Astrocyte (in vitro differentiated cells and primary cell): ENCODE results near the gene PTPRD.

ENCODE experiments used
- CTCF ChIP-seq: IDR thresholded peaks from 2 replicates; pipeline ENCODE4 v1.5.1; 2011; ENCODE audit warnings: low read depth, mild to moderate bottlenecking, inconsistent platforms, low read length, moderate library complexity; ENCODE audit not compliant: insufficient read depth
- EZH2 ChIP-seq: IDR thresholded peaks from 2 replicates; pipeline ENCODE4 v1.6.1; 2012; ENCODE audit warnings: mild to moderate bottlenecking, low read length, inconsistent platforms; ENCODE audit not compliant: insufficient read depth

- TF ChIP-seq CTCF (no peak), EZH2 (no peak)
Observed at GRCh38 chr9:8666060-8666459, 1946.7 kb downstream of the PTPRD start.
